K562 (cell line): Measurements from ENCODE around the gene PRKG2.

Experiments
- CSDE1 ChIP-seq, 2 experiments: fragments of 450-650 bp; IDR thresholded peaks; 2 replicates each; pipeline ENCODE4 v1.6.1; 2016; ENCODE audit warnings: mild to moderate bottlenecking in 1 of 2
- EHMT2 ChIP-seq: fragments of 450-650 bp; IDR thresholded peaks from 2 replicates; pipeline ENCODE4 v1.6.1; 2018; ENCODE audit warnings: antibody characterized with exemption
- KAT7 ChIP-seq: sonication (generic); formaldehyde crosslinking; IDR thresholded peaks from 2 replicates; pipeline ENCODE4 v1.8.0; 2022; ENCODE audit warnings: missing genetic modification reagents, mild to moderate bottlenecking, borderline replicate concordance
- MTA1 ChIP-seq: fragments of 450-650 bp; IDR thresholded peaks from 2 replicates; pipeline ENCODE4 v1.6.1; 2017; ENCODE audit warnings: borderline replicate concordance
- NCOA6 ChIP-seq: fragments of 450-650 bp; IDR thresholded peaks from 2 replicates; pipeline ENCODE4 v1.6.1; 2017; ENCODE audit warnings: mild to moderate bottlenecking
- POLR2A ChIP-seq: fragments of 450-650 bp; conservative IDR thresholded peaks from 2 replicates; pipeline ENCODE4 v1.6.1; 2016
- ZBTB1 ChIP-seq: sonication (generic); formaldehyde crosslinking; IDR thresholded peaks from 2 replicates; pipeline ENCODE4 v1.8.1; 2023; ENCODE audit warnings: missing genetic modification reagents, low read depth, mild to moderate bottlenecking, borderline replicate concordance
- TF ChIP-seq, protein P1 (sequence below): fragments of 250-450 bp; sonication (Bioruptor Pico); IDR thresholded peaks from 2 replicates; pipeline ENCODE4 v1.5.1; 2021; ENCODE audit warnings: mild to moderate bottlenecking

DNA sequence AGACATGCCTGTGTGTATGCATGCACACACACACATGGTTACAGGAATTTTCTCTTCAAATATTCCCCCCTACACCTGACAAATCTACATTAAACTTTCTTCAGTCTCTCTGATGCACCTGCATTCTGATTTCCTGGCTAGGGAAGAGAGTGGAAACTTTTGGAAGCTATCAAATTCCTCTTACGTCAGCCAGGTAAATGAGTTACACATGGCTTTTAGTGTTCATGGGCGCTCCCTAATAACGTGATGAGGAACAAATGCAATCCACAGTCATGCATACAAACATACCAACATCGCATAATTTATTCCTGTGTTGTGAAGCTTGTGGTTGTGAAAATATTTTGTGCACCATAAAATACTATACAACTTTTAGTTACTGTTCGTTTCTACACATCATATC, 149.6 kb downstream of the PRKG2 start:
- TF ChIP-seq POLR2A (no peak), EHMT2 (no peak), KAT7 (CRISPR knock-in tag) (no peak), NCOA6 (no peak), CSDE1 (IDR thresholded peaks at IDR 0.05) (no peak), MTA1 (no peak), ZBTB1 (CRISPR knock-in tag) (no peak)
- TF ChIP-seq, protein P1, sequence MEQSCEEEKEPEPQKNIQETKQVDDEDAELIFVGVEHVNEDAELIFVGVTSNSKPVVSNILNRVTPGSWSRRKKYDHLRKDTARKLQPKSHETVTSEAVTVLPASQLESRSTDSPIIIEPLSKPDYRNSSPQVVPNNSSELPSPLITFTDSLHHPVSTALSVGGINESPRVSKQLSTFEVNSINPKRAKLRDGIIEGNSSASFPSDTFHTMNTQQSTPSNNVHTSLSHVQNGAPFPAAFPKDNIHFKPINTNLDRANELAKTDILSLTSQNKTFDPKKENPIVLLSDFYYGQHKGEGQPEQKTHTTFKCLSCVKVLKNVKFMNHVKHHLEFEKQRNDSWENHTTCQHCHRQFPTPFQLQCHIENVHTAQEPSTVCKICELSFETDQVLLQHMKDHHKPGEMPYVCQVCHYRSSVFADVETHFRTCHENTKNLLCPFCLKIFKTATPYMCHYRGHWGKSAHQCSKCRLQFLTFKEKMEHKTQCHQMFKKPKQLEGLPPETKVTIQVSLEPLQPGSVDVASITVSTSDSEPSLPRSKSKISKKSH = no peak
